Colonic mucosa (tissue), 4 donors: ENCODE measurements around the gene MFRP. TPM values are rescaled to one million over a fixed set of nuclear protein-coding genes. Genes with fewer than 3 reads are reported as not detected.

Experiments
- DNase-seq: peaks from one replicate; pipeline ENCODE4 v3.0.0-alpha.2; 2020
- H3K27ac ChIP-seq: fragments of 200-600 bp; one replicate; pipeline ENCODE4 v1.8.0; 2021
- H3K27me3 ChIP-seq: fragments of 200-600 bp; one replicate; pipeline ENCODE4 v1.8.0; 2021
- H3K36me3 ChIP-seq: fragments of 200-600 bp; one replicate; pipeline ENCODE4 v1.8.0; 2021
- H3K4me1 ChIP-seq: fragments of 200-600 bp; one replicate; pipeline ENCODE4 v1.8.0; 2021; ENCODE audit warnings: mild to moderate bottlenecking
- H3K4me3 ChIP-seq: fragments of 200-600 bp; one replicate; pipeline ENCODE4 v1.8.0; 2021
- H3K9ac ChIP-seq, 2 donors: one replicate each; pipeline ENCODE4 v1.7.0; 2013; ENCODE audit warnings: control low read depth in 2 of 2, low read depth in 2 of 2, low read length in 2 of 2
- H3K9me3 ChIP-seq: fragments of 200-600 bp; one replicate; pipeline ENCODE4 v1.8.0; 2021
- CTCF ChIP-seq: fragments of 200-600 bp; IDR thresholded peaks from one replicate; pipeline ENCODE4 v1.8.0; 2022; ENCODE audit warnings: antibody characterized with exemption, mild to moderate bottlenecking
- intact Hi-C: fragments of 100-400 bp; cut with DNase I; formaldehyde crosslinking; loops from one replicate; pipeline ENCODE4 v1.14.1; 2022
- total RNA-seq, 2 donors: library from RNA; stranded (reverse); fragmentation: NEBNext Ultra II Directional in 1 of 2; extraction: Animal tissue kit (Norgen Biotek cat#: 25700) in 1 of 2; gene quantifications; one replicate each; pipeline ENCODE4 v1.2.1, GENCODE V29; 2021
- donor health status: healthy.
- donor health status: DM: no; HTN: no; CAD: no.
- donor health status: DM: no; HTN: no; CAD: no.

MFRP gene
- total RNA-seq, 2 donors from 2014 or later: not detected

GRCh38 chr11:119314726-119315125 lies 31.8 kb downstream of the MFRP start:
- Histone ChIP-seq H3K36me3 (no peaks in the 10 kb centered on the region), H3K27me3 (peaks cover 24% of the 10 kb centered on the region), H3K27ac (no peak overlapping the region), H3K9me3 (no peaks in the 10 kb centered on the region), H3K4me1 (peaks cover 7% of the 10 kb centered on the region), H3K4me3 (peak overlapping the region; percentile 44), H3K9ac (peak overlapping the region in 1 of 2 donors; percentile 30)
- no peak for TF ChIP-seq CTCF
- DNase-seq: no peak
- intact Hi-C loops: no loop called here

GRCh38 chr11:119310682-119311052 lies 35.8 kb downstream of the MFRP start:
- no peak overlapping the region for H3K9ac ChIP-seq
- H3K27ac ChIP-seq: no peak overlapping the region
- H3K4me3 ChIP-seq: no peak overlapping the region
- no peaks in the 10 kb centered on the region for H3K9me3 ChIP-seq
- H3K4me1 ChIP-seq: peaks cover 7% of the 10 kb centered on the region
- intact Hi-C loops: no loop called here
- peaks cover 12% of the 10 kb centered on the region for H3K27me3 ChIP-seq
- no peaks in the 10 kb centered on the region for H3K36me3 ChIP-seq
- TF ChIP-seq CTCF: no peak
- no peak for DNase-seq

GRCh38 chr11:119309953-119310681 lies 36.4 kb downstream of the MFRP start:
- Histone ChIP-seq H3K27ac (no peak overlapping the region), H3K4me1 (peaks cover 3% of the 10 kb centered on the region), H3K9me3 (no peaks in the 10 kb centered on the region), H3K9ac (no peak overlapping the region), H3K27me3 (peaks cover 6% of the 10 kb centered on the region), H3K4me3 (no peak overlapping the region), H3K36me3 (no peaks in the 10 kb centered on the region)
- no peak for DNase-seq
- intact Hi-C loops: no loop called here
- no peak for TF ChIP-seq CTCF

- no peak for TF ChIP-seq CTCF
- no peak overlapping the region for H3K4me3 ChIP-seq
- no peak overlapping the region for H3K9ac ChIP-seq
- intact Hi-C loops: no loop called here
- no peaks in the 10 kb centered on the region for H3K9me3 ChIP-seq
- no peak for DNase-seq
- H3K4me1 ChIP-seq: no peaks in the 10 kb centered on the region
- no peak overlapping the region for H3K27ac ChIP-seq
- H3K36me3 ChIP-seq: no peaks in the 10 kb centered on the region
- peaks cover under 1% of the 10 kb centered on the region for H3K27me3 ChIP-seq
Observed at GRCh38 chr11:119309411-119309810, 37.1 kb downstream of the MFRP start.

- no peak overlapping the region for H3K27ac ChIP-seq
- H3K4me1 ChIP-seq: no peaks in the 10 kb centered on the region
Observed at GRCh38 chr11:119307974-119308373, 38.5 kb downstream of the MFRP start.

More at GRCh38 chr11:119307974-119308373, 38.5 kb downstream of the MFRP start:
- Histone ChIP-seq H3K9me3 (no peaks in the 10 kb centered on the region), H3K36me3 (no peaks in the 10 kb centered on the region), H3K27me3 (no peaks in the 10 kb centered on the region), H3K9ac (no peak overlapping the region), H3K4me3 (no peak overlapping the region)
- intact Hi-C loops: no loop called here
- TF ChIP-seq CTCF: no peak
- DNase-seq: no peak
